SJCRH30 (cell line): ENCODE data around the gene ANK3. TPM values are rescaled to one million over a fixed set of nuclear protein-coding genes. Genes with fewer than 3 reads are reported as not detected.

ENCODE experiments used
- DNase-seq, 2 experiments: peaks; one replicate each; pipeline ENCODE4 v3.0.0-alpha.2; 2015 to 2020
- H3K27ac ChIP-seq: fragments of 250-450 bp; sonication (Bioruptor Pico); 2 replicates; pipeline ENCODE4 v1.5.1; 2020; ENCODE audit warnings: mild to moderate bottlenecking, moderate library complexity
- H3K27me3 ChIP-seq: fragments of 250-450 bp; sonication (Bioruptor Pico); 2 replicates; pipeline ENCODE4 v1.5.1; 2020; ENCODE audit warnings: mild to moderate bottlenecking, moderate library complexity
- H3K36me3 ChIP-seq: fragments of 250-450 bp; sonication (Bioruptor Pico); 2 replicates; pipeline ENCODE4 v1.5.1; 2020; ENCODE audit warnings: mild to moderate bottlenecking, moderate library complexity
- H3K4me1 ChIP-seq: fragments of 250-450 bp; sonication (Bioruptor Pico); 2 replicates; pipeline ENCODE4 v1.5.1; 2020; ENCODE audit warnings: mild to moderate bottlenecking, moderate library complexity
- H3K4me3 ChIP-seq: fragments of 250-450 bp; sonication (Bioruptor Pico); 2 replicates; pipeline ENCODE4 v1.5.1; 2020; ENCODE audit warnings: mild to moderate bottlenecking, moderate library complexity
- H3K9me3 ChIP-seq: fragments of 250-450 bp; sonication (Bioruptor Pico); replicated peaks from 2 replicates; pipeline ENCODE4 v1.5.1; 2020; ENCODE audit warnings: mild to moderate bottlenecking, moderate library complexity
- total RNA-seq: library from RNA; depleted of rRNA; stranded (reverse); fragments of >200 nt; shearing (Covaris generic); gene quantifications from 2 replicates; pipeline ENCODE4 v1.2.3, GENCODE V29; 2014

Gene ANK3
- total RNA-seq, 1 experiment from 2014 or later: 2.5 TPM

- no peaks in the 10 kb centered on the region for H3K9me3 ChIP-seq
- no peak for DNase-seq
- H3K4me1 ChIP-seq: peaks cover 3% of the 10 kb centered on the region; the same call in 1 of the 2 replicates
- H3K36me3 ChIP-seq: no peaks in the 10 kb centered on the region
- no peak overlapping the region for H3K4me3 ChIP-seq
- no peaks in the 10 kb centered on the region for H3K27me3 ChIP-seq
- H3K27ac ChIP-seq: no peak overlapping the region
These were observed 101.4 kb downstream of the ANK3 start for GRCh38 chr10:60288256-60288655.

- H3K36me3 ChIP-seq: no peaks in the 10 kb centered on the region
- H3K4me1 ChIP-seq: peaks cover 7% of the 10 kb centered on the region
- no peak for DNase-seq
- H3K9me3 ChIP-seq: no peaks in the 10 kb centered on the region
- H3K4me3 ChIP-seq: no peak overlapping the region
- no peak overlapping the region for H3K27ac ChIP-seq
- no peaks in the 10 kb centered on the region for H3K27me3 ChIP-seq
These were observed 103.1 kb downstream of the ANK3 start for GRCh38 chr10:60286559-60286958.

- DNase-seq: no peak
- peaks cover 5% of the 10 kb centered on the region for H3K4me1 ChIP-seq
- no peaks in the 10 kb centered on the region for H3K27me3 ChIP-seq
- H3K4me3 ChIP-seq: no peak overlapping the region
- H3K27ac ChIP-seq: no peak overlapping the region
- H3K36me3 ChIP-seq: no peaks in the 10 kb centered on the region
- H3K9me3 ChIP-seq: no peaks in the 10 kb centered on the region
These were observed 106.3 kb downstream of the ANK3 start for GRCh38 chr10:60283397-60283796.

GRCh38 chr10:60282771-60283353 lies 106.8 kb downstream of the ANK3 start:
- H3K27ac ChIP-seq: no peak overlapping the region

GRCh38 chr10:60281792-60282353 lies 107.8 kb downstream of the ANK3 start:
- Histone ChIP-seq H3K36me3 (no peaks in the 10 kb centered on the region), H3K9me3 (no peaks in the 10 kb centered on the region), H3K4me3 (no peak overlapping the region), H3K4me1 (peaks cover 8% of the 10 kb centered on the region), H3K27me3 (no peaks in the 10 kb centered on the region), H3K27ac (peak overlapping the region; percentile 33; the same call in 1 of the 2 replicates)
- peak in 1 of 2 experiments; percentile 29 for DNase-seq

More at GRCh38 chr10:60282771-60283353, 106.8 kb downstream of the ANK3 start:
- Histone ChIP-seq H3K4me1 (peaks cover 5% of the 10 kb centered on the region), H3K4me3 (no peak overlapping the region), H3K36me3 (no peaks in the 10 kb centered on the region), H3K27me3 (no peaks in the 10 kb centered on the region), H3K9me3 (no peaks in the 10 kb centered on the region)
- DNase-seq: no peak

GRCh38 chr10:60281331-60281730 lies 108.3 kb downstream of the ANK3 start:
- Histone ChIP-seq H3K27ac (peak overlapping the region; percentile 33; the same call in 1 of the 2 replicates), H3K27me3 (no peaks in the 10 kb centered on the region), H3K36me3 (no peaks in the 10 kb centered on the region), H3K4me3 (no peak overlapping the region), H3K9me3 (no peaks in the 10 kb centered on the region), H3K4me1 (peaks cover 13% of the 10 kb centered on the region)
- peak in 1 of 2 experiments; percentile 24 for DNase-seq

- DNase-seq: no peak
- Histone ChIP-seq H3K9me3 (no peaks in the 10 kb centered on the region), H3K36me3 (no peaks in the 10 kb centered on the region), H3K4me1 (peaks cover 13% of the 10 kb centered on the region), H3K27me3 (no peaks in the 10 kb centered on the region), H3K4me3 (no peak overlapping the region), H3K27ac (no peak overlapping the region)
These were observed 109.2 kb downstream of the ANK3 start for GRCh38 chr10:60280475-60280874.

- Histone ChIP-seq H3K4me1 (peaks cover 13% of the 10 kb centered on the region), H3K4me3 (no peak overlapping the region), H3K9me3 (no peaks in the 10 kb centered on the region), H3K27me3 (no peaks in the 10 kb centered on the region), H3K27ac (no peak overlapping the region), H3K36me3 (no peaks in the 10 kb centered on the region)
- DNase-seq: no peak
These were observed 112.0 kb downstream of the ANK3 start for GRCh38 chr10:60277656-60278055.

- H3K4me3 ChIP-seq: no peak overlapping the region
- H3K9me3 ChIP-seq: no peaks in the 10 kb centered on the region
- peak overlapping the region; percentile 18; the same call in 1 of the 2 replicates for H3K27ac ChIP-seq
- H3K27me3 ChIP-seq: no peaks in the 10 kb centered on the region
- peak in 1 of 2 experiments; percentile 27 for DNase-seq
- peaks cover 8% of the 10 kb centered on the region; the same call in 1 of the 2 replicates for H3K4me1 ChIP-seq
- H3K36me3 ChIP-seq: no peaks in the 10 kb centered on the region
These were observed 113.4 kb downstream of the ANK3 start for GRCh38 chr10:60276232-60276631.

GRCh38 chr10:60271319-60272040 lies 118.2 kb downstream of the ANK3 start:
- Histone ChIP-seq H3K4me1 (0 out of 2 replicates have a peak, but pooled peaks cover under 1% of the 10 kb centered on the region), H3K9me3 (no peaks in the 10 kb centered on the region), H3K27ac (no peak overlapping the region), H3K27me3 (no peaks in the 10 kb centered on the region), H3K36me3 (no peaks in the 10 kb centered on the region), H3K4me3 (no peak overlapping the region)
- no peak for DNase-seq

- no peak for DNase-seq
- no peaks in the 10 kb centered on the region for H3K36me3 ChIP-seq
- H3K27ac ChIP-seq: no peak overlapping the region
- no peaks in the 10 kb centered on the region for H3K27me3 ChIP-seq
- H3K4me3 ChIP-seq: no peak overlapping the region
- no peaks in the 10 kb centered on the region for H3K9me3 ChIP-seq
- no peaks in the 10 kb centered on the region for H3K4me1 ChIP-seq
These were observed 119.2 kb downstream of the ANK3 start for GRCh38 chr10:60270426-60270825.

- Histone ChIP-seq H3K27ac (no peak overlapping the region), H3K36me3 (no peaks in the 10 kb centered on the region), H3K9me3 (no peaks in the 10 kb centered on the region), H3K27me3 (no peaks in the 10 kb centered on the region), H3K4me3 (no peak overlapping the region), H3K4me1 (no peaks in the 10 kb centered on the region)
- no peak for DNase-seq
These were observed 121.9 kb downstream of the ANK3 start for GRCh38 chr10:60267802-60268201.

GRCh38 chr10:60266513-60266912 lies 123.2 kb downstream of the ANK3 start:
- DNase-seq: no peak
- no peak overlapping the region for H3K27ac ChIP-seq
- H3K9me3 ChIP-seq: no peaks in the 10 kb centered on the region
- no peaks in the 10 kb centered on the region for H3K4me1 ChIP-seq
- no peak overlapping the region for H3K4me3 ChIP-seq
- no peaks in the 10 kb centered on the region for H3K36me3 ChIP-seq
- no peaks in the 10 kb centered on the region for H3K27me3 ChIP-seq

- DNase-seq: no peak
- no peak overlapping the region for H3K4me3 ChIP-seq
- no peak overlapping the region for H3K27ac ChIP-seq
- H3K4me1 ChIP-seq: no peaks in the 10 kb centered on the region
- no peaks in the 10 kb centered on the region for H3K9me3 ChIP-seq
- H3K36me3 ChIP-seq: no peaks in the 10 kb centered on the region
- H3K27me3 ChIP-seq: no peaks in the 10 kb centered on the region
These were observed 127.0 kb downstream of the ANK3 start for GRCh38 chr10:60262647-60263126.

- H3K4me1 ChIP-seq: no peaks in the 10 kb centered on the region
- no peak for DNase-seq
- no peaks in the 10 kb centered on the region for H3K9me3 ChIP-seq
- H3K27me3 ChIP-seq: no peaks in the 10 kb centered on the region
- H3K4me3 ChIP-seq: no peak overlapping the region
- no peaks in the 10 kb centered on the region for H3K36me3 ChIP-seq
- no peak overlapping the region for H3K27ac ChIP-seq
These were observed 129.4 kb downstream of the ANK3 start for GRCh38 chr10:60260321-60260720.
